HUDEP-2 (cell line): ENCODE data around the gene HNRNPL.
"Not testable (repeated sequence)": the region's sequence is repeated elsewhere in the genome, so short reads cannot be mapped to it uniquely, and the experiment has no call there.

ENCODE experiments used
- DNase-seq, 76 experiments: peaks; one replicate each; lab custom pipeline; 2025; ENCODE audit not compliant: unreplicated experiment in 76 of 76; lab: John Stamatoyannopoulos, UW

HNRNPL gene

DNA sequence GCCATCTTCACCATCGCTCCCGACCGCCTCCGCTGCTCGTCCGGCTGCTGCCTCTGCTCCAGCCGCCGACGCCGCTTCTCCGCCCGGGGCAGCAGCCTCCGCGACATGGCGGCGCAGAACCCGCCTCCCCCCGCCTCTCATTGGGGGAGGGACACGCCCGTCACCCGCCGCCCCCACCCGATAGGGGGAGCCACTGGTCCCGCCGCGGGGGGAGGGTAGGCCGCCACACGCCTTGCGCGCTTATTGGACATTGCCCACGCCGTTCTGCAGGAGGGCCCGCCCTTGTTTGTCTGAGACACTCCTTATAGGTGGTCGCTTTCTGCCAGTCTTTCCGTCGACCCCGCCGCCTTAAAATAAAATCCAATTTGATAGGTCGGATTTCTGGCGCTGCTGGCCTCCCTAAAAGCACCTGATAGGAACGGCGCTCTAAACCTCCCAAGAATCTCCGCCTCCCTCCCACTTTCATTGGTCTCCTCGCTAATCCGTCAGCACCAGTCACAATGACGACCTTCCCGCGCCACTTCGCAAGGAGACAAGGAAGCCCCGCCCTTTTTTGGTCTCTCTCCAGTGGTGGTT, at the start of gene HNRNPL:
Gene HNRNPL, minus strand, starts transcription at position 127 of the 576 bp plus-strand sequence. Its CDS starts 20 bp downstream, at position 107.
- DNase-seq = peak in 74 of 76 experiments; percentile 98 to 100 (median 100)

DNA sequence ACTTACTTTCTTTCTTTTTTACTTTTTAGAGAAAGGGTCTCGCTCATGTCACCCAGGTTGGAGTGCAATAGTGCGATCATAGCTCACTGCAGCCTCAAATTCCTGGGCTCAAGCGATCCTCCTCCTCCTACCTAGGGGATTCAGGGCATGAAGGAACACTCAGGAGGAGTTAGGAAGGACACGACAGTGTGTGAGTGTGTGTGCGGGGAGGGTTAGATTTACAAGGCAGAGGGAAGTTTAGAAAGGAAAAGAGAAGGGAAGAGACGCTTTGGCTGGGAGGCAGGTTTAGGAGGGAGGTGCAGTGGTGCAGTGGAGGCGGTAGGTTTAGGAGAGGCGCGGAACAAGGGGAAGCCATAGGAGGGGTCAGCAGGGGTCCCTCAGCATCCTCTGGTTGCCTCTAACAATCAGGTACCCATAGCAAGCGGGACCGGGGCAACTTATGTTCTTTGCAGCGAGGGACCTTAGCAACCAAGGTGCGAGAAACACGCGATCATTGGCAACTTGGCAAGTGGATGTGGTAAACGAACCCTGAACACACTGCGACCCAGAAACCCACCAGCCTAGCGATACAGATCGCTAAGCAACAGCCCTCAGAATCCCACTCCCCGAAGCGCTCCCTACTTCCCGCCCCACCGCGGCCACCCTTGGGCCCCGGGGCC, 49.1 kb upstream of the HNRNPL start:
- DNase-seq = no peak

DNA sequence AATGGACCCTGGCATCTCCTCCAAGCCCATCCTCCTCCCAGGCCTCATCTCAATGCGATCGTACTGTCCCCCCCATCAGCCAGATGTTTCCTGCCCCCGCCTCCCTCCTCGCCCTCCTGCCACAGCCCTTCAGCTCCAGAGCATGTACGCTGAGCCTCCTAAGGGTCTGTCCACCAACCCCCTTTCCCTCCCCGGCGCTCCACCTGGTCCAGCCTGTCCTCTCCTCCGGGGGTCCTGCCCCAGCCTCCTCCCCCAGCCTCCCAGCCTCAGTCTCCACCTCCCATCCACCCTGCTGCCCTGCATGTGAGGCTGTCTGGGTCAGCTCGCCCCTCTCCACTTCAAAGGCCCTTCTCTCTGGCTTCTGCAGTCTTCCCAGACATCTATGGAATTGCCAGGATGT, 45.2 kb upstream of the HNRNPL start:
- DNase-seq = no peak

DNA sequence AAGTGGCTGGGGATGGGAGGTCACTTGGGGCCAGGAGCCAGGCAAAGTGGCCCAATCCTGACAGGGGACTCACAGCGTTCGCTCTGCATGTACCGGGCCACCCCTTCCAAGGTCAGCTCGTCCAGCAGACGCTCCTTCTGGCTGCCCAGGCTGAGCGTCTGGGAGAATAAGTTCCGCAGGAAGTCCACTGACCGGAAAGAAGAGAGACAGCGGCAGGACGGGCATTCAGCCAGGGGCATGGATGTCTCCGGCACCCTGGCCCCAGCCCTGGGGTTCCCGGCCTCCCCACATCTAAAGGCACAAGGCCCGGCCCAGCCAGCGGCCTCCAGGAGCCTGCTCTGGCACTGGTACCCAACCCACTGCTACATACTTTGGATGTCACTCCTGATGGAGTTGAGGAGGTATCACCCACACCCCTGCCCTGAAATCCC, 43.6 kb upstream of the HNRNPL start:
- no peak for DNase-seq

DNA sequence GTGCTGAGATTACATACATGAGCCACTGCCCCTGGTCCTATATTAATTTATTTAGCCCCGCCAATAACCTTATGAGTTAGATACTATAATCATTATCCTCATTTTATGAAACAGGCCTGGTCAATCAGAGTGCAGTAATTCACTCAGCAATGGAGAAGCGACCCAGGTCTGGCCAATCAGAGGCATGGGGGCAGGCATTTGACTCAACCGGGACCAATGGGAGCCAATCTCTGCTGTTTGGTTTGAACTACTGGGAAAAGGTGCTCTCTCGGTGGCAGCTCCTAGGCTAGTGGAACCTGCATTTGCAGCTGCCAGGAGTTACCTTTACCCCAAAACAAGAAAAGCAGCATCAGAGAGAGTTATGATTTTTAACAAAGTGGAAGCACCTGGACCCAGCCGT, 43.1 kb upstream of the HNRNPL start:
- DNase-seq = no peak

DNA sequence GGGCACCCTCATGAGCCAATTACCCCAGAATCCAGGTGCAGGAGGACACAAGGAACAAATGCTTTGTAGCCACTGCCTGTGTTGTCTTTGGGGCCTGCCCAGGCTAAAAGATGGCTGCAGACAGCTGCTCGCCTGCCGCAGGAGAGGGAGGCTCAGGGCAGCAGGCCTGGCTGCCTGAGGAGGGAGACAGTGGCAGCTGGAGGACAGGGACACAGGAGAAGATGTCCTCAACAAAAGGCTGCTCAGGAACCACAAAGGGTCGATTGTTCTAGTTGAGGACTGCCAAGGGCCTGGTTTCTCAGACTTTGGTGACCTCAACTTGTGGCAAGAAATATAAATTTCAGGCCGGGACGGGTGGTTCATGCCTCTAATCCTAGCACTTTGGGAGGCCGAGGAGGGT, 42.0 kb upstream of the HNRNPL start:
- no peak for DNase-seq

DNA sequence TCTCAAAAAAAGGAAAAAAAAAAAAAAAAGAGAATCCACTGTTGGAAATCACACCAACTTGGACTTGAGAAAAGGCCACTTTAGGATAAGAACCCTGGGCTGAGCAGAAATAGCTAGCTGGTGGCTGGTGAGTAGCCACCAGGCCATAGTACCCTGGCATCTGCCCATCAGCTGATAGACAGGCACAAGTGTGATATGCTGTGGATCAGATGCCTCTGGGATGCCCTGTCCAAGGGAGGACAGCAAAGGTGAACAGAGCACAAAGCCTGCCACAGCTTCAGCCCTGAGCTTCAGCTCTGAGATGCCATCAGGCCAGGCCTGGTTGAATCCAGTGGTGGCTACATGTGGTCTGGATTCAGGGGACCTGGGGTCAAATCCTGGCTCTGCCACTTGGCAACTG, 40.9 kb upstream of the HNRNPL start:
- no peak for DNase-seq

DNA sequence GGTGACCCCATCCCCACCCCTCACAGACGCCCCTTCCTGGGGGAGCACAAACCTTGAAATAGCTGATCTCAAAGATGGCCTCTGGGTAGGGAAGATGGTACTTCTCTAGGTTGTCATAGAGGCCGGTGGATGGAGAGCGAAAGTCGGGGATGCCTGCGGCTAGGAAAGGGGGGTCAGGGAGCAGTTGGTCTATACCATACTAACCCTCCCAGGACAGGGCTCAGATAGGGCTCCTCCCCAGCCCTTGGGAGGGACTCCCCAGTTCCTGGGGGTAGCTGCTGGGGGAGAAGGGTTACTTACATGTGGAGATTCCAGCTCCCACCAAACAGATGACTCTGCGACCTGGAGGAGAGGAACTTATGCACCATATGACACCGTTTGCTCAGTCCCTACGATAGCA, 40.0 kb upstream of the HNRNPL start:
- no peak for DNase-seq

DNA sequence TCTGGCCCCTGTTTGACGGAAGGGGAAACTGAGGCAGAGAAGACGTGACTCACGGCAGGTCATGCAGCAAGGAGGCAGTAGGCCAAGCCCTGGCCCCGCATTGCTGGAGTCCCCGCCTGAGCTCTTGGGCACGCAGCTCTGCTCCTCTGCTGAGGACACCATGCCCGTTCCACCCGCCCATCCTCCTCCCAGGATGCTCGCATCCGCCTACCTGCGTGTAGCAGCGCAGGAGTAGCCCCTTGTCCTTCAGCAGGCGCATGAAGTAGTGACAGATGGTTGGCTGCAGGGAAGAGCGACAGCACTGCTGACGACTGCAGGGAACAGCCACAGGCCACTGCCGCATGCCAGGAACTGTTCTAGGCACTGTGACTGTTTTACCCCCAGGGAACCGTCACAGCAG, 39.1 kb upstream of the HNRNPL start:
- no peak for DNase-seq

DNA sequence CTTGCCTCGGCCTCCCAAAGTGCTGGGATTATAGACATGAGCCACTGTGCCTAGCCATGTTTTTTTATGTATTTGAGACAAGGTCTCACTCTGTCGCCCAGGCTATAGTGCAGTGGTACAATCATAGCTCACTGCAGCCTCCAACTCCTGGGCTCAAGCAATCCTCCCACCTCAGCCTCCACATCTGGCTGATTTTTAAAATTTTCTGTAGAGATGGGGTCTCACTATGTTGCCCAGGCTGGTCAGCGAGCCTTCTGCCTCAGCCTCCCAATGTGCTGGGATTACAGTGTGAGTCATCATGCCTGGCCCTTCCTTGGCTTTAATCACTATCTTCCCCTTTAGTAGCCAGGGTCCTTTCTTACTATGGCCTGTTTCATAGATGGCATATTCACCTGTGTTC, 34.9 kb upstream of the HNRNPL start:
- not testable (repeated sequence) for DNase-seq

DNA sequence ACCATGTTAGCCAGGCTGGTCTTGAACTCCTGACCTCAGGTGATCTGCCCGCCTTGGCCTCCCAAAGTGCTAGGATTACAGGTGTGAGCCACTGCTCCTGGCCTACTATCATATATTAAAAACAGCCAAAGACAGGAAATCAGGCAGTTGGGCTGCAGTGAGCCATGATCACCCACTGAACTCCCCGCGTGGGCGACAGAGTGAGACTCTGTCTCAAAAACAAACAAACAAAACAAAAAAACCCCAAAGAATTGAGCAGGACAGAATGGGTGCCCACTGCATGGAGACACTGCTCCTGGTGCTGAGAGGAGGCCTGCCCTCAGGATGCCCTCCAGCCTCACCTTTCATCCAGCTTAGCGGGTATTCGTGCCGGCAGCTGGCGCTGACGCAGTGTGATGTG, 33.5 kb upstream of the HNRNPL start:
- DNase-seq = no peak

DNA sequence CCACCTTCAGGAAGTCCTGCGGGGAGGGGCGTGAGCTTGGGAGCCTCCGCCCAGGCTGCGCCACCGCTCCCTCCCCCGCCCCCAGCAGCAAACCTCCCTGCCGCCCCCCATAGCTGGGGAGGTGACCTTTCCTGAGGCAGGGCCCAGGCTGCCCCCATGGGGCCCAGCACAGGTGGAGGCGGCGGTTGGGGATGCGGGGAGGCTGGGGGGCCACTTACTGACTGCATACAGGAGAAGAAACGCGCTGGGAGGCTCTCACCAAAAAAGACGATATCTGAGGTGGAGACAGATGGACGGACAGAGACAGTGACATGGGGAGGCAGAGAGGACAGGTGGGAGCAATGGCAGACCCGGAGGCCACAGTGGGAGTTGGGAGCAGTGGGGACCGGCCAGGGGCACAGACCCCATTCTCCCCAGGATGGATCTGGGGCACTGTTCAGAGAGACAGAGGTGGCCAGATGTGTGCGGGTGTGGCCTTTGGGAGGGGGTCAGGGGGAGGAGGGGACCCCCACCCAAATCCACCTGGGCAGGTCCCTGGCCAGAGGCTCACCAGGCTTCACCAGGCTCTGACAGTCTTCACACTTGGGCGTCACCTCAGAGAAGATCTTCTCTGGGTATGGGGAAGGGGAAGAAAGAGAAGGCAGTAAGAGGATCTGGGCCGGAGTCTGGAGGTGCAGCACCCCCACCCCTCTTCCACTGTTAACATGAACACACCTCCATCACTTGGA, 31.3 kb upstream of the HNRNPL start:
- DNase-seq = no peak

DNA sequence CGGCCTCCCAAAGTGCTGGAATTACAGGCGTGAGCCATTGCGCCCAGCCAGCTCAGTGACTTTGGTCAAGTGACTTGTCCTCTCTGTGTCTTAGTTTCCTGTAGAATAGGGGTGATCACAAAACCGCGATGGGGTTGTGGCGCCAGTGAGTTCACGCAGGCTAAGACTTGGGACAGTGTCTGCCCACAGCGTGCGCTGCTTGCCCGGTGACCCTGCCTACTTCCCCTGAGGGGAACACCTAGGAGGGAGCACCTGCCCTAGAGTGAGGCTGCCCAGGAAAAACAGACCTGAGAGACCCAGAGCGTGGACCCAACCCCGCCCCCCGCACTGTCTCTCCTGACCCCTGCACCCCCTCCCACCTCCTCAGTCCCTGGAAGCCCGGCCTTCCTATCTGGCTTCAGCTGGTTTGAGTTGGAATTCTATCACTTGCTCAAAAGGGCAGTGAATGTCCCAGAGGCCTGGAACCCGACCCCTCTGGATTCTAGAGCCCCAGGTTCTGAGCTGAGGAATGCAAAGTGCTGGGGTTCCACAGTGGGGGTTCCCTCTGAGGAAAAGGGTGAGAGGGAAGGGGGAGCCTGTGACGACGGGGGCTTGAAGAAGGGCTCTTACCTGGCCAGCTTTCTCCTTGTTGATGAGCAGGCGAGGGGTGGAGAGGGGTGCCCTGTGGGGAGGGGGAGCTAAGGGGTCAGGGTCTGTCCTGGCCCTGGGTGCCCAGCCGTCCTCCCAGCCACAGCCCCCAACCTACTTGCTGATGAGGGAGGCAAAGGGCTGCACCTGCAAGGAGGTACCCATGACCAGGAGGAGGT, 30.5 kb upstream of the HNRNPL start:
- no peak for DNase-seq

DNA sequence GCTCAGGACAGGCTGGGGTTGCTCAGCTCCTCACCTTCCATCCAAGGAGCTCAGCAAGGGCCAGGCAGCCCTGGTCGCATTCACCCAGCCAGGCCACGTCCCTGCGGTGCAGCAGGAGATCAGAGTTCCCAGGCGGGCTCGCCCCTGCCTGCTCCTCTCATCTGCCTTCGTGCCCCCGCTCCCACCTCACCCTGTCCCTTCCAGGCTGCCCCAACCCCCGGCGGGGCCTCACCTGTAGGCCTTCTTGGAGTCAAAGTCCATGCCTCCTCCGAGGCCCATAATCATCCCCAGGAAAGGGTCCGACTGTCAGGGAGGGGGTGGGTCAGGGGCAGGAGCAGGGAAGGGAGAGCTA, 29.6 kb upstream of the HNRNPL start:
- DNase-seq = no peak

DNA sequence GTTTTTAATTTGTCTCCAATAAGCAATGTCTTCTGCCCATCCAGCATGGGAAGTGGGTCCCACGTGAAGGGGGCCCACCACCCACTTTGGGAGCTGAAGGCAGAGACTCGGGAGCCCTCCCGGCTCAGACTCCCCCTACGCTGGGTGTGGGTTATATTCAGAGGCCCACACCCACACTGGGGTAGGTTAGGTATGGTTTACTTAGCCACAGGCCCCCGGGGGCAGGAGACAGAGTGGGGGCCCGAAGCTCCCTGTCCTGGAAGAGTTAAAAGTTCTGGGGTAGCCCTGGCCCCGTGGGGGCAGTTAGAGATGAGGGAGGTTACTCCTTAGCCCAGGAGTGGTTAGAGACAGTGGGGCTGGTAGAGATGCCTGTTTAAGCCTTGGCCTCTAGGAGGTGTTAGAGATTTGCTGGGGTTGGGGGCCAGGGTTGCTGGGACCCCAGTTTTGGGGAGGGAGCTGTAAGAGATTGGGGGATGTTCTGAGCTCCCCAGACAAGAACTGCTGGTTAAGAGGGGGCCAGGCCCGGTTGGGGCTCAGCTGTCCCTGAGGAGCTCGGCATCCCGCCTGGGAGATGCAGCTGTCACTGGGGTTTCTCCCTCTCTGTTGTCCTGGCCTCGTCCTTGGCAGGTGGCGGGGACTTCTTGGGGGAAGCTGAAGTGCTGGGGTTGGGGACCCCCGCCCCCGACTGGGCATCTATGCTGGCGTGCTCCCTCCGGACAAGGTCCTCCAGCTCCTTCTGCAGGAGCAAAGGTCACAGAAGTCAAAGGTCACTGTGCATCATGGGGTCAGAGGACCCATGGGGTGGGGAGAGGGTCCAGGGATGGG, 29.0 kb upstream of the HNRNPL start:
- DNase-seq = peak in 3 of 76 experiments; percentile 11 to 49 (median 32)

DNA sequence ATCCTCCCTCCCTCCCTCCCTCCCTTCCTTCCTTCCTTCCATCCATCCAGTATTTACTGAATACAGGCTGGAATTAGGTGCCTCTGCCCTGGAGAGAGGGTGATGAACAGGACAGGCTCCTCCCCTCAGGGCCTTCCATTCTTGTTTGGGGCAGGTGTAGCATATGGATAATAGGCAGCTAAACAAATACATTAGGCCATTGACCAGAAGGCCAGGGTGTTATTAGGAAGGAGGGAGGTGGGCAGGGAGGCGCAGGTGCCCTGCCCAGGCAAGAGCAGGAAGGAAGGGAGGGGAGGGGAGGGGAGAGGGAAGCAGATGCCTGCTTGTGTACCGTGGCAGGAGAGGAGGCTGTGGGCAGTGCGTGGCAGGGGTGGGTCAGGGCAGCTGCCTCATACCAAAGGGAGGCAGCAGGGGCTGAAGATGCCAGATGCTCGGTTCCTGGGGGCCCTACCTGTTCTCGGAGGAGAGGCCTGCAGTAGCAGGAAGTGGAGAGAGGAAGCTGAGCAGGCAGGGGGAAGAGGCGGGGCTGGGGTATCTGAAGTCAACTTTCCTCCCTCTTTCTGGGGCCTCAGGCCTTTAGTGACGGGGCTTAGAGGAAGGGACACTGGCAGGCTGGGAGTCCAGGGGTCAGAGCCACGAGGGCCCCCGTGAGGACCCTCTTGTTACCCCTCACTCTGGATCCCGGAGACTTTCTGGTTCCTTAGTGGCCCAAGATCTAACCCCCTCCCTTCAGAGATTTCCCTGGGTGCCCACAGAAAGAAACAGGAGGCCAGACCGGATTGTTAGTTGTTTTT, 28.2 kb upstream of the HNRNPL start, which contains the start of gene RINL:
Gene RINL, minus strand, starts transcription at position 495 of the 794 bp plus-strand sequence. CDS start 1,533 bp downstream, outside the sequence.
- peak in 32 of 76 experiments; percentile 13 to 65 (median 40) for DNase-seq

DNA sequence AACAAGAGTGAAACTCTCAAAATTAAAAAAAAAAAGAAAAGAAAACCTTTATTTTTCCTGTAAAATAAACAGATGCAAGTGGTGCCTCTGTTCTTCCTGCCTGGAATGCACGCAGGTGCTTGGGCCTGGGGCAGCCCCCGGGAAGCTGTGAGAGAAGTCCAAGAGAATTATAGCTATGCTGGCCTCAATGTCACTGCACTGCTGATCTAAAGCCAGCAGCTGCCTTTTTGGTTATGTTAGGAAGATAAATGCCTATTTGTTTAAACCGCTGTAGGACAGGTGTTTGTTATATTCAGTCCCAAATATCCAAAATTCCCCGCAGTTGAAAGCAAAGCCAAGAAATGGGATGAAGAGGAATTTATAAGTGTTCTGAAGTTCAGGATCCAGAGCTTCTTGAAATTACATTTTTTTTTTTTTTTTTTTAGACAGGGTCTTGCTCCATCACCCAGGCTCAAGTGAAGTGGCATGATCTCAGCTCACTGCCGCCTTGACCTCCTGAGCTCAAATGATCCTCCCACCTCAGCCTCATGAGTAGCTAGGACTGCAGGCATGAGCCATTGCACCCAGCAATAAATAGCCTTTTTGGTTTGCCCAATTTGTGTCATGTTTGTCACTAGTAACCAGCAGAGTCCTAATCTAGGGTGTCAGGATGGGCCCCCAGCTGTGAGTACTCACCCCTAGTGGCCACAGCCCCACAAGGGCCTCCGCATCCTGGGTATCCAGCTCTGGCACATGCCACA, 26.0 kb upstream of the HNRNPL start:
- no peak for DNase-seq

DNA sequence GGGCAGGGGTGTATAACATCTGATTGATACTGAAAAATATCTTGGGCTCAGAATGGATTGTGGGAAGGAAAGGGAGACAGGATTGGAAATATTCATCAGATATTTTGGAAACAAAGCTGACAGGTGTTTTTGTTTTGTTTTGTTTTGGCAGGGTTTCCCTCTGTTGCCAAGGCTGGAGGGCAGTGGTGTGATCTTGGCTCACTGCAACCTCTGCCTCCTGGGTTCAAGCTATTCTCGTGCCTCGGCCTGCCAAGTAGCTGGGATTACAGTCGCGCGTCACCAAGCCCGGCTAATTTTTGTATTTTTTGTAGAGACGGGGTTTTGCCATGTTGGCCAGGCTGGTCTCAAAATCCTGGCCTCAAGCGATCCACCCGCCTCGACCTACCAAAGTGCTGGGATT, 23.6 kb upstream of the HNRNPL start:
- DNase-seq = not testable (repeated sequence)

DNA sequence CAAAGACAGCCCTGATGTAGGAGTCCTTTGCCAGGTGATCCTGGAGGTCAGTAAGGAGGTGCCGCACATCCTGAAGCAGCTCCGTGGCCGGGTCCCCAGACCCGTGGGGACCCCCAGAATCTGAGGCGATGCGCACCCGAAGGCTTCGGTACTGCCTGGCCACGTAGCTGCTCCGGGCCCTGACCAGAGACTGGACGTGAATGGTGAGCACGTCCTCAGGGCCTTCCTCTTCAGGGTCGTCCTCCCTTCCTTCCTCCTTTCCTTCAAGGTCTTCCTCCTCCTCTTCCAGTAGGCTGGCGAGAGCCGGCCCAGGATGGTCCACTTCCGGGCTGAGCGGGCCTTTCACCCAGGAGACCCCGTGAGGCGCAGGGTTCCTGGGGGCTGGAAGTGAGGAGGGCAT, 20.8 kb upstream of the HNRNPL start:
- DNase-seq = no peak
